ENCODE measurements around the gene SPDL1.

The SPDL1 gene

GRCh38 chr5:169583424-169584220 is at the start of gene SPDL1:
Gene SPDL1 (plus strand): TSS chr5:169583773. CDS start chr5:169588417, 4,644 bp downstream.
- DNase-seq (ENCODE audit: low read depth in 2 of 2), result peak; percentile 84 to 88

- DNase-seq (ENCODE audit: low read depth in 2 of 2), result no peak
Measured at GRCh38 chr5:169534311-169534880, 49.2 kb upstream of the SPDL1 start.

- no peak for DNase-seq (ENCODE audit: low read depth in 2 of 2)
Measured at GRCh38 chr5:169534939-169535338, 48.6 kb upstream of the SPDL1 start.

GRCh38 chr5:169538944-169539343 is 44.6 kb upstream of the SPDL1 start:
- no peak for DNase-seq (ENCODE audit: low read depth in 2 of 2)

GRCh38 chr5:169542811-169543210 is 40.8 kb upstream of the SPDL1 start:
- DNase-seq (ENCODE audit: low read depth in 2 of 2), result no peak

- no peak for DNase-seq (ENCODE audit: low read depth in 2 of 2)
Measured at GRCh38 chr5:169544264-169544950, 39.2 kb upstream of the SPDL1 start.

- DNase-seq (ENCODE audit: low read depth in 2 of 2), result no peak
Measured at GRCh38 chr5:169545762-169546161, 37.8 kb upstream of the SPDL1 start.

GRCh38 chr5:169546346-169546745 is 37.2 kb upstream of the SPDL1 start:
- no peak for DNase-seq (ENCODE audit: low read depth in 2 of 2)

GRCh38 chr5:169547508-169547907 is 36.1 kb upstream of the SPDL1 start:
- DNase-seq (ENCODE audit: low read depth in 2 of 2), result no peak

- no peak for DNase-seq (ENCODE audit: low read depth in 2 of 2)
Measured at GRCh38 chr5:169548315-169548714, 35.3 kb upstream of the SPDL1 start.

- DNase-seq (ENCODE audit: low read depth in 2 of 2), result no peak
Measured at GRCh38 chr5:169549453-169550100, 34.0 kb upstream of the SPDL1 start.

GRCh38 chr5:169550227-169550626 is 33.3 kb upstream of the SPDL1 start:
- no peak for DNase-seq (ENCODE audit: low read depth in 2 of 2)

- DNase-seq (ENCODE audit: low read depth in 2 of 2), result no peak
Measured at GRCh38 chr5:169551146-169551545, 32.4 kb upstream of the SPDL1 start.

- DNase-seq (ENCODE audit: low read depth in 2 of 2), result no peak
Measured at GRCh38 chr5:169551696-169552095, 31.9 kb upstream of the SPDL1 start.

GRCh38 chr5:169554251-169554650 is 29.3 kb upstream of the SPDL1 start:
- no peak for DNase-seq (ENCODE audit: low read depth in 2 of 2)

GRCh38 chr5:169557838-169558237 is 25.7 kb upstream of the SPDL1 start:
- no peak for DNase-seq (ENCODE audit: low read depth in 2 of 2)

- DNase-seq (ENCODE audit: low read depth in 2 of 2), result no peak
Measured at GRCh38 chr5:169561893-169562292, 21.7 kb upstream of the SPDL1 start.

GRCh38 chr5:169563369-169563768 is 20.2 kb upstream of the SPDL1 start:
- no peak for DNase-seq (ENCODE audit: low read depth in 2 of 2)

- no peak for DNase-seq (ENCODE audit: low read depth in 2 of 2)
Measured at GRCh38 chr5:169566202-169566601, 17.4 kb upstream of the SPDL1 start.

- DNase-seq (ENCODE audit: low read depth in 2 of 2), result no peak
Measured at GRCh38 chr5:169567079-169567478, 16.5 kb upstream of the SPDL1 start.

- DNase-seq (ENCODE audit: low read depth in 2 of 2), result no peak
Measured at GRCh38 chr5:169569513-169569912, 14.1 kb upstream of the SPDL1 start.

GRCh38 chr5:169571355-169571754 is 12.2 kb upstream of the SPDL1 start:
- no peak for DNase-seq (ENCODE audit: low read depth in 2 of 2)

Data from stimulated activated CD8-positive, alpha-beta memory T cell treated with anti-CD3 and anti-CD28 coated beads, Interleukin-2, amount 100 ng/mL, for 1 hour (primary cell).